PC-3 (cell line): Measurements from ENCODE around the gene UFSP1. TPM values are rescaled to one million over a fixed set of nuclear protein-coding genes. Genes with fewer than 3 reads are reported as not detected.

Experiments used
- ATAC-seq: fragments of 200-7000 bp; cut with Tn5 transposase; 2 replicates; pipeline ENCODE4 v1.9.1; 2020; ENCODE audit warnings: mild to moderate bottlenecking, moderate library complexity
- BruUV-seq: library from RNA; stranded (reverse); fragments of 400-500 nt; replicated peaks from 2 replicates; lab custom pipeline; 2021; lab: Mats Ljungman, UMichigan
- CTCF ChIA-PET: fragments of 300-600 bp; sonication (Branson Sonifier 250); formaldehyde crosslinking; loops from one replicate; lab custom pipeline; 2022; ENCODE audit warnings: antibody characterized with exemption; lab: Charles Lee
- POLR2A ChIA-PET: fragments of 300-600 bp; sonication (Branson Sonifier 250); formaldehyde crosslinking; loops from one replicate; lab custom pipeline; 2022; ENCODE audit warnings: antibody characterized with exemption; ENCODE audit not compliant: unreplicated experiment; lab: Charles Lee
- DNase-seq: peaks from one replicate; pipeline ENCODE4 v3.0.0-alpha.2; 2015
- H2AFZ ChIP-seq: fragments of 300-600 bp; sonication (generic); 2 replicates; pipeline ENCODE4 v1.6.0; 2016; ENCODE audit warnings: antibody characterized with exemption, low read length
- H3F3A ChIP-seq: fragments of 300-600 bp; sonication (generic); one replicate; pipeline ENCODE4 v1.6.0; 2017; ENCODE audit warnings: antibody characterized with exemption, low read length, control low read depth, mild to moderate bottlenecking; ENCODE audit not compliant: unreplicated experiment
- H3K27ac ChIP-seq: fragments of 300-600 bp; sonication (generic); 2 replicates; pipeline ENCODE4 v1.5.1; 2016; ENCODE audit warnings: mild to moderate bottlenecking, low read length
- H3K27me3 ChIP-seq: fragments of 300-600 bp; sonication (generic); 2 replicates; pipeline ENCODE4 v1.6.1; 2016; ENCODE audit warnings: low read length, mixed read lengths
- H3K36me3 ChIP-seq: fragments of 300-600 bp; sonication (generic); 2 replicates; pipeline ENCODE4 v1.6.1; 2016; ENCODE audit warnings: low read depth, mixed run types, low read length, mixed read lengths
- H3K4me1 ChIP-seq: fragments of 300-600 bp; sonication (generic); 2 replicates; pipeline ENCODE4 v1.5.1; 2016; ENCODE audit warnings: low read length; ENCODE audit not compliant: insufficient read depth
- H3K4me2 ChIP-seq: fragments of 300-600 bp; sonication (generic); 2 replicates; pipeline ENCODE4 v1.6.0; 2016; ENCODE audit warnings: low read length
- H3K4me3 ChIP-seq: fragments of 300-600 bp; sonication (generic); 2 replicates; pipeline ENCODE4 v1.5.1; 2016; ENCODE audit warnings: mild to moderate bottlenecking, low read length, mixed read lengths
- H3K79me2 ChIP-seq: fragments of 300-600 bp; sonication (generic); 2 replicates; pipeline ENCODE4 v1.6.1; 2017; ENCODE audit warnings: low read length, mixed read lengths
- H3K9ac ChIP-seq: fragments of 300-600 bp; sonication (generic); 2 replicates; pipeline ENCODE4 v1.6.0; 2016; ENCODE audit warnings: mild to moderate bottlenecking, low read length
- H3K9me2 ChIP-seq: fragments of 300-600 bp; sonication (generic); replicated peaks from 2 replicates; pipeline ENCODE4 v1.6.1; 2016; ENCODE audit warnings: mixed run types, low read length, mixed read lengths
- H3K9me3 ChIP-seq: fragments of 300-600 bp; sonication (generic); 2 replicates; pipeline ENCODE4 v1.6.1; 2016; ENCODE audit warnings: low read length, mixed read lengths
- H4K20me1 ChIP-seq: fragments of 300-600 bp; sonication (generic); 2 replicates; pipeline ENCODE4 v1.6.1; 2016; ENCODE audit warnings: low read length, mixed read lengths
- EZH2 ChIP-seq: fragments of 300-600 bp; sonication (generic); IDR thresholded peaks from one replicate; pipeline ENCODE4 v1.6.1; 2017; ENCODE audit warnings: antibody characterized with exemption, mild to moderate bottlenecking, low read length; ENCODE audit not compliant: unreplicated experiment
- EZH2phosphoT487 ChIP-seq: fragments of 300-600 bp; sonication (generic); IDR thresholded peaks from 2 replicates; pipeline ENCODE4 v1.6.1; 2018; ENCODE audit warnings: mild to moderate bottlenecking, antibody characterized with exemption, low read length, borderline replicate concordance
- intact Hi-C: fragments of 100-400 bp; cut with micrococcal nuclease; formaldehyde crosslinking; loops from 2 replicates; pipeline ENCODE4 v1.9.0; 2023
- total RNA-seq: library from RNA; depleted of rRNA; stranded (reverse); fragments of >200 nt; gene quantifications from 2 replicates; pipeline ENCODE4 v1.2.3, GENCODE V29; 2014
- TF ChIP-seq, protein P1 (sequence below): fragments of 300-600 bp; sonication (generic); conservative IDR thresholded peaks from 2 replicates; pipeline ENCODE4 v1.5.1; 2017; ENCODE audit warnings: antibody characterized with exemption, low read depth, mild to moderate bottlenecking, low read length

UFSP1 gene
- total RNA-seq, 1 experiment from 2014 or later, result 10.5 TPM

- intact Hi-C loops, result no loop called here
- Histone ChIP-seq H3K9ac (peak overlapping the region; percentile 99), H4K20me1 (peaks cover 32% of the 10 kb centered on the region), H3K4me1 (peaks cover 27% of the 10 kb centered on the region), H3K79me2 (peaks cover 39% of the 10 kb centered on the region), H3K27ac (peak overlapping the region; percentile 76; the same call in 1 of the 2 replicates), H3F3A (no peaks in the 10 kb centered on the region), H3K9me3 (no peaks in the 10 kb centered on the region), H3K27me3 (no peaks in the 10 kb centered on the region), H3K4me2 (peak overlapping the region; percentile 100), H3K9me2 (no peaks in the 10 kb centered on the region), H3K4me3 (peak overlapping the region; percentile 78; the same call in 1 of the 2 replicates), H2AFZ (no peak overlapping the region), H3K36me3 (peaks cover 19% of the 10 kb centered on the region)
- no TSS peak for BruUV-seq
- ChIA-PET CTCF (no interaction called here), POLR2A (no interaction called here)
- DNase-seq (no peak), ATAC-seq (no peak)
- no peak for TF ChIP-seq EZH2phosphoT487
- no peak for TF ChIP-seq EZH2
- TF ChIP-seq, protein P1, sequence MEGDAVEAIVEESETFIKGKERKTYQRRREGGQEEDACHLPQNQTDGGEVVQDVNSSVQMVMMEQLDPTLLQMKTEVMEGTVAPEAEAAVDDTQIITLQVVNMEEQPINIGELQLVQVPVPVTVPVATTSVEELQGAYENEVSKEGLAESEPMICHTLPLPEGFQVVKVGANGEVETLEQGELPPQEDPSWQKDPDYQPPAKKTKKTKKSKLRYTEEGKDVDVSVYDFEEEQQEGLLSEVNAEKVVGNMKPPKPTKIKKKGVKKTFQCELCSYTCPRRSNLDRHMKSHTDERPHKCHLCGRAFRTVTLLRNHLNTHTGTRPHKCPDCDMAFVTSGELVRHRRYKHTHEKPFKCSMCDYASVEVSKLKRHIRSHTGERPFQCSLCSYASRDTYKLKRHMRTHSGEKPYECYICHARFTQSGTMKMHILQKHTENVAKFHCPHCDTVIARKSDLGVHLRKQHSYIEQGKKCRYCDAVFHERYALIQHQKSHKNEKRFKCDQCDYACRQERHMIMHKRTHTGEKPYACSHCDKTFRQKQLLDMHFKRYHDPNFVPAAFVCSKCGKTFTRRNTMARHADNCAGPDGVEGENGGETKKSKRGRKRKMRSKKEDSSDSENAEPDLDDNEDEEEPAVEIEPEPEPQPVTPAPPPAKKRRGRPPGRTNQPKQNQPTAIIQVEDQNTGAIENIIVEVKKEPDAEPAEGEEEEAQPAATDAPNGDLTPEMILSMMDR, result no peak
These were observed 15.8 kb downstream of the UFSP1 start for GRCh38 chr7:100873599-100874299.

GRCh38 chr7:100867776-100868485, 21.6 kb downstream of the UFSP1 start:
- Histone ChIP-seq H3K9ac (peak overlapping the region; percentile 97), H3F3A (no peaks in the 10 kb centered on the region), H3K27ac (peak overlapping the region; percentile 100), H3K79me2 (peaks cover 5% of the 10 kb centered on the region), H3K27me3 (no peaks in the 10 kb centered on the region), H3K4me3 (0 out of 2 replicates have a peak overlapping the region, but pooled peaks have one; percentile 23), H3K4me1 (peaks cover 34% of the 10 kb centered on the region), H3K9me3 (no peaks in the 10 kb centered on the region), H4K20me1 (no peaks in the 10 kb centered on the region), H2AFZ (no peak overlapping the region), H3K36me3 (0 out of 2 replicates have a peak, but pooled peaks cover 3% of the 10 kb centered on the region), H3K9me2 (no peaks in the 10 kb centered on the region), H3K4me2 (peak overlapping the region; percentile 82)
- intact Hi-C loops, result loop anchor here (5.0 kb wide), 1 partner anchor 66 kb away; no protein-coding TSS in a partner anchor
- ATAC-seq (no peak), DNase-seq (no peak)
- TF ChIP-seq, protein P1, result no peak
- TF ChIP-seq EZH2, result no peak
- TF ChIP-seq EZH2phosphoT487, result no peak
- BruUV-seq, result no TSS peak
- ChIA-PET POLR2A (no interaction called here), CTCF (no interaction called here)
